Panc1 (cell line): ENCODE results near the gene ZNF366.

Source experiments
- CTCF ChIP-seq: fragments of 450-650 bp; IDR thresholded peaks from 2 replicates; pipeline ENCODE4 v1.5.1; 2017; ENCODE audit warnings: mild to moderate bottlenecking
- POLR2AphosphoS5 ChIP-seq: IDR thresholded peaks from 2 replicates; pipeline ENCODE4 v1.6.1; 2012; ENCODE audit warnings: mild to moderate bottlenecking, low read depth, low read length, moderate library complexity

DNA sequence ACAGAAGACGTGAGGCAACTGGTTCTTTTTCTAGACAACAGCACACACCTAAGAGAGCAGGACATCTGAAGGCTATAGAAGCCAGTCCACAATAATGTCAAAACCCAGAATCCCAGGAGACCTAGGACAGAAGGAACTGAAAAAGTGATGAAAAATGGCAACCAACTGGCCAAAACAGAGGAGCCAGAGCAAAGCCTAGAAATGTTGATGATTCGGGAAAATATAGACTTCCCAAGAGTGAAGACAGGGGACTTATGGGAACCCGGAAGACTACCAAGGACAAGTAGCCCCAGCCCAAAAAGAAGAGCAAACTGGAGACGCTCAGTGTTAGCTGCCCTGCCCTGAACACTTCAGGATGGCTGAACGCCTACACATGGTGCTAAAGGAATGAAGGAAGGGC is 43.4 kb upstream of the ZNF366 start:
- TF ChIP-seq CTCF (no peak), POLR2AphosphoS5 (no peak)
